HCT116 (cell line): Measurements from ENCODE around the gene PLBD2.

Experiments used
- CEBPB ChIP-seq: IDR thresholded peaks from 2 replicates; pipeline ENCODE4 v1.6.1; 2012; ENCODE audit warnings: low read depth
- CTCF ChIP-seq, 3 experiments: fragments of 200-600 bp in 1 of 3; sonication (generic) in 1 of 3; IDR thresholded peaks in 2 of 3; conservative IDR thresholded peaks in 1 of 3; 2 replicates each; pipeline ENCODE4 v1.5.1; 2012 to 2017; ENCODE audit warnings: low read depth in 2 of 3, low read length in 2 of 3, antibody characterized with exemption in 1 of 3, borderline replicate concordance in 1 of 3, control low read depth in 1 of 3, mild to moderate bottlenecking in 1 of 3, mixed read lengths in 1 of 3, mixed run types in 1 of 3, moderate library complexity in 1 of 3; ENCODE audit not compliant: insufficient read depth in 1 of 3
- EZH2 ChIP-seq: fragments of 200-600 bp; sonication (generic); IDR thresholded peaks from 2 replicates; pipeline ENCODE4 v1.6.1; 2017; ENCODE audit warnings: antibody characterized with exemption, mixed run types
- JUND ChIP-seq: IDR thresholded peaks from 2 replicates; pipeline ENCODE4 v1.6.1; 2012
- POLR2AphosphoS5 ChIP-seq: IDR thresholded peaks from 2 replicates; pipeline ENCODE4 v1.6.1; 2011; ENCODE audit warnings: mild to moderate bottlenecking, low read depth, low read length, moderate library complexity
- SIN3A ChIP-seq: IDR thresholded peaks from 2 replicates; pipeline ENCODE4 v1.6.1; 2012; ENCODE audit warnings: low read depth
- SRF ChIP-seq: IDR thresholded peaks from 2 replicates; pipeline ENCODE4 v1.6.1; 2012; ENCODE audit warnings: low read depth

DNA sequence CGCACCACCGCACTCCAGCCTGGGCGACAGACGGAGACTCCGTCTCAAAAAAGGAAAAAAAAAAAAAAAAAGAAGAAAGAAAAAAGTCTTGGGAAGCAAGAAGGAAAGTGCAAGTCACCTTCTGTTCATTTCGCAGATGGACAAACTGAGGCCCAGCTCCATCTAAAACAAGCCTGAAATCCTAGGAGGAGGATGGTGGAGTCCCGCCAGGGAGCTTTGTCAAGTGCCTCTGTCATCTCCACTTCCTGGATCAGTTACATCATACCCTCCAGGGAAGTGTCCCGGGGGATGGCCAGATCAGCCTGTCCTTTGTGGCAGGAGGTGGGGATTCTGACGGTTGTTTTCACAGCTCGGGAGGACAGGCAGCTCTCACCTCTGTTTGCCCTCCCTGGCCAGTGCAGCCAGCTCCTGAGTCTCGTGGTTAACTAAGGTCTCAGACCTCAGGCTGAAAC lies 55.1 kb downstream of the PLBD2 start:
- TF ChIP-seq JUND (no peak), CTCF (IDR thresholded peaks at IDR 0.05 in 2 of 3, conservative IDR thresholded peaks at IDR 0.05 in 1 of 3; ENCODE audit: borderline replicate concordance in 1 of 3, insufficient read depth in 1 of 3, low read depth in 2 of 3, low read length in 2 of 3) (no peak), POLR2AphosphoS5 (no peak), SIN3A (no peak), CEBPB (no peak), EZH2 (no peak), SRF (no peak)
